CD4-positive, alpha-beta T cell treated with Interleukin-2 at 100 ng/mL for 4 hours (primary cell): ENCODE data around the gene GMPPB.
"Not testable (repeated sequence)": the region's sequence is repeated elsewhere in the genome, so short reads cannot be mapped to it uniquely, and the experiment has no call there.

ENCODE experiments used
- DNase-seq: peaks from one replicate; pipeline ENCODE4 v3.0.0-alpha.2; 2020; ENCODE audit warnings: low spot score

Gene GMPPB

GRCh38 chr3:49712631-49713317, 11.0 kb downstream of the GMPPB start:
- no peak for DNase-seq

DNA sequence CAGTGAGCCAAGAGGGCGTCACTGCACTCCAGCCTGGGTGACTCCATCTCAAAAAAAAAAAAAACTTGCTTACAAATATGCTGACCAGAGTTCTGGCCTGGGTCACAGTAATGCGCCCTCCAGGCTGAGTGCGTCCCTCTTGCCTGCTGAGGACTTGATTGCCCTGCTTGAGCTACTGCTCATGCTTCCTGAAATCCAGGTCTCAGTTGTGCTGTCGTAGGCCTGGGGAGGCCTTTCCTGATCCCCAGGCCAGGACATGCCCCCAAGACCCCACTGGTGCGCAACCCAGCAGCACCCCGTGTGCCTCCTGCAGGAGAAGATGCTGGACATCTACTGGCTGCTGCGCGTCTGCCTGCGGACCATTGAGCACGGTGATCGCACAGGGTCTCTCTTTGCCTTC, 11.6 kb downstream of the GMPPB start:
- DNase-seq, result no peak

- DNase-seq, result no peak
Measured at GRCh38 chr3:49711489-49711888, 12.3 kb downstream of the GMPPB start.

- no peak for DNase-seq
Measured at GRCh38 chr3:49709852-49710251, 13.9 kb downstream of the GMPPB start.

DNA sequence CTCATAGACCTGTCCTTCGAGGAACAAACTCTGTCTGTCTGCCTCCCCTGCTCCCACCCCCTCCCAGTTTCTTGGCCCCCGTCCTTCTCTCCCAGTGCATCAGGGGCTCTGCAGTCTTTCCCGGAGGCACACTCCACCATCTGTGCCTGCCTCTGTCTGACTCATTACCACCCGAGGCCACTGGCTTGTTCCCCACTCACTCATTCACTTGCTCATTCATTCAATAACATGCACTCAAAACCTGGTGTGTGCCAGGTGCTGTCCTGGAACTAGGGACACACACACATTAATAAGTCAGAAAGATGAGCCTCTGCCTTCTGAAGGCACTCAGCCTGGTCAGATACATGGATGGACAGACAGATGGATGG, 16.7 kb downstream of the GMPPB start:
- no peak for DNase-seq

- DNase-seq, result no peak
Measured at GRCh38 chr3:49706456-49707112, 17.2 kb downstream of the GMPPB start.

DNA sequence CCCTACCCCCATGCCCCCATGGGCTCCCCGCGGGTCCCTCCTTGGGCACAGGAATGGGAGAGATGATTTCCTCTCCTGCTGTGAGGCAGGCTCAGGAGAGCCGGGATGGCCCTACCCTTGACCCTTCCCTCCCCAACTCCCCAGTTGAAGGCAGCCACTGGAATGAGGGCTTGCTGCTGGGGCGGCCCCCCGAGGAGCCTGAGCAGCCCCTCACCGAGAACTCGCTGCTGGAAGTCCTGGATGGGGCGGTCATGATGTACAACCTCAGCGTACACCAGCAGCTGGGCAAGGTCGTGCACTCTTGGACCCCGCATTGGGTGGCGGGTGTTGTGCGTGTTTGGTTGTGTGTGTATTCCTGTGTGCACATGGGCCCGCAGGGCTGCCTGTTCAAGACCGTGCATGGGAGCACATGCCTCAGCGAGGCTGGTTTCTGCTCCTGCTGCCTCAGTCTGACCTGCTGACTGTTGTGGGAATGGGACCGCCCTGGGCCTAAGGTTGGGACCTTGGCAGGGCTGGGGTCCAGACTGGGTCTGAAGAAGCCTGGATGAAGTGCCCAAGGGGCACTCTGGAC, 18.3 kb downstream of the GMPPB start:
- no peak for DNase-seq

- no peak for DNase-seq
Measured at GRCh38 chr3:49704629-49705028, 19.1 kb downstream of the GMPPB start.

DNA sequence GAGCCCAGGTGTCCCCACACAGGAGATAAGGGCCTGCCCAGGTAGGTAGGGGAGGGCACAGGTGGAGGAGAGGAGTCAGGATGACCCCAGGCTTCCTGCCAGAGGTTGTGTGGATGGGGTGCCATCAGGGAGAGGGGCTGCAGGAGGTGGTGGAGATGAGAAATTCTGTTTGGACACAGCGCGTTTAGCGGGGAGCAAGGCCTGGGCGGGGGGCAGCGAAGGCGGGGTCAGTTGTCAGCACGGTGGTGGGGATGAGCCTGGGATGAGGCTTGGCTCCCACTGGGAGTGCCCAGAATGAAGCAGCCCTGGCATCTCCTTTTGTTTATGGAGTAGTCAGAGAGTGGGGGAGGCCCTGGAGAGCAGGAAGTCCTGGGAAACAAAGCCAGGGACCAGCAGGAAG, 19.8 kb downstream of the GMPPB start:
- DNase-seq, result no peak

- DNase-seq, result peak; percentile 73
Measured at GRCh38 chr3:49703443-49703927, 20.3 kb downstream of the GMPPB start.

DNA sequence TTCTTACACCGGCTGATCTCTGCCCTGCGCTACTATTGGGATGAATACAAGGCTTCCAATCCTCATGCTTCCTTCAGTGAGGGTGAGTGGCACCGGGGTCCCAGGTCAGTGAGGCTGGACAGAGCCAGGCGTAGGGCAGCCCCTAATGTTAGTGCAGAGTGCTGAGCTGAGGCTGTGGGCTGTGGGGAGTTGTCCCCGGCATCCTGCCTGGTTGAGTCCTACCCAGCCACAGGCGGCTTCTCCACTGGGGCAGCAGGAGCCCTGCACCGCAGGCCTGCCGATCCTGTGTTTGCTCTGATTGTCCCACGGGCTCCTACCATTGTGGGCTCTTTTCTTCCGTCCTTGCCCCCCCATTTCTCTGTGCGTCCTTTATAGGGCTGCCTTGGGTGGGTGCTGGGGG, 21.1 kb downstream of the GMPPB start:
- DNase-seq, result no peak

DNA sequence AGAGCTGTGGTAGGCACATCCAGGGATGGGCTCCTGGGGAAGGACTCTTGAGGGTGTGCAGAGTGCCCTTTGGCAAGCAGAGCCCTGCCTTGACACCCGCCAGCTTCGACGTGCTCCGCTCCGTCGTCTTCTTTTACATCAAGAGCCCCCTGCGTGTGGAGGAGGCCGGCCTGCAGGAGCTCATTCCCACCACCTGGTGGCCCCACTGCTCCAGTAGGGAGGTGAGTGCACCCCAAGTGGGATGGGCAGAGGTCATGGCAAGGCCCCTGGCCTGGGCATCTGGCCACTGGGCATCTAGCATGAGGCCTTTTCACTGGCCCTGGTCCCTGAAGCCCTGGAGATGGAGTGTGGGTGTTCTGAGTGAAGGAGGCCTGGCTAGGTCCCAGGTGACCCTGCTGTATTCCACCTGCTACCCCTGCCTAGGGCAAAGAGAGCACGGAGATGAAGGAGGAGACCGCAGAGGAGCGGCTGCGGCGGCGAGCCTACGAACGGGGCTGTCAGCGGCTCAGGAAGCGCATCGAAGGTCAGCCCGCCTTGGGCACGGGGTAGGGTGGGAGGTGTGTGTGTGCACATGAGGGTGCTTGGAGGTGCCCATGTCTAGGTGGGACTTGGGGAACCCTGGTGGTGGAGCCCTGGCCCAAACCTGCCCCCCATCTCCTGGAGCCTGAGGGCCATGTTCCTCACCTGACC, 22.2 kb downstream of the GMPPB start:
- no peak for DNase-seq

GRCh38 chr3:49700453-49701128, 23.2 kb downstream of the GMPPB start:
- DNase-seq, result no peak

GRCh38 chr3:49700014-49700413, 23.7 kb downstream of the GMPPB start:
- no peak for DNase-seq

DNA sequence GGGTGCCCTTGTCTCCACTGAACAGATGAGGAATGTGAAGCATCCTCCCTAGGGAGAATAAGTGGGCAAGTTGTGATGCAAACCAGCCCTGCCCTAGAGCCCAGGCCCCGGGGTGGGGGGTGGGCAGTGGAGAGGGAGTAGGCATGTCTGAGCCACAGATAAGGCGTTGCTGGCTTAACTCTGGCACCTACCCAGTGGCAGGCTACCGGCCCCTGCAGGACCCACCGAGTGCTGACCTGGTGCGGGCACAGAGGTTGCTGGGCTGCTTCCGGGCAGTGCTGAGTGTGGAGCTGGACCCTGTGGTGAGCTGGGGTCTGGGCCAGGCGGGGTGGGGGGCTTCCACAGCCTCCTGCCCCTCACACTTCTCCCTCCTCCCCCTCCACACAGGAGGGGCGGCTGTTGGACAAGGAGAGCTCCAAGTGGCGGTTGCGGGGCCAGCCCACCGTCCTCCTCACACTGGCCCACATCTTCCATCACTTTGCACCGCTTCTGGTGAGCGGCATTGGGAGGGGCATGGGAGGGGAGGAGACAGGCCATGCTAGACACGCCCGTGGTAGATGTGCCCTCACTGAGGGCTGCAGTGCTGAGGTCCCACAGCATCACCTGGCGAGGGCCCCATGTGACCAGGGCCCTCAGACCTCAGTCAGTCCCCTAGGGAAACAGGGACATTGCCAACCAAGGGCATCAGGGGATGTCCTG, 24.3 kb downstream of the GMPPB start:
- DNase-seq, result no peak

GRCh38 chr3:49695350-49696015, 28.3 kb downstream of the GMPPB start:
- DNase-seq, result not testable (repeated sequence)

DNA sequence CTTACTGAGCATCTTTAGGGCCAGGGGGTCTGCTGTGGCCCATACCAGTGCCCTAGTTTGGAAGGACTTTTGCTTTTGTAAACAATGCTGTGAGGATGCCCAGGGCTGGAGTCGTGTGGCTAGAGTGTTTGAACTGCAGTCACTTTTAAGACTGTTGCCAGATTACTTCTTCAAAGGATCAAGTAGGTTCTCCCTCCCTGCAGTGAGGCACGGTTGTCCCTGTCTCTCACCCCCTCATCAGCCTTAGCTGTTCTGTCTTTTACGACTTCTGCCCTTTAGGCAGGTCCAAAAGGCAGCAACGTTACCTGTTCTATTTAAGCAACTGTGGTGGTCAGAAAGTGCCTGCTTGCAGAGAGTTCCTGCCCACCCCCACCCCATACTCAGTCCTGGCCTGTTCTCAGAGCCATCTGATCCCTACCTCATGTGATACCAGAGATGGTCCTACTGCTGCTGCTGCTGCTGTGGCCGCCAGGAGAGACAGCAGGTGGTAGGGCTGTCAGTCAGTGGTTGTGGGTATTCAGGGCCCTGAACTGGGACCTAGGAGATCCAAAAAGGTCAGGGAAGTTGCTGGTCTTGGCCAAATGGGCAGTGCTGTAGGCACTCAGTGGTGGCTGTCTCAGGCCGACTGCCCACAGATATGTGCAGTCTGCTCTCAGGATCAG, 29.2 kb downstream of the GMPPB start:
- not testable (repeated sequence) for DNase-seq

- not testable (repeated sequence) for DNase-seq
Measured at GRCh38 chr3:49691481-49691880, 32.3 kb downstream of the GMPPB start.

GRCh38 chr3:49690856-49691255, 32.9 kb downstream of the GMPPB start:
- not testable (repeated sequence) for DNase-seq

DNA sequence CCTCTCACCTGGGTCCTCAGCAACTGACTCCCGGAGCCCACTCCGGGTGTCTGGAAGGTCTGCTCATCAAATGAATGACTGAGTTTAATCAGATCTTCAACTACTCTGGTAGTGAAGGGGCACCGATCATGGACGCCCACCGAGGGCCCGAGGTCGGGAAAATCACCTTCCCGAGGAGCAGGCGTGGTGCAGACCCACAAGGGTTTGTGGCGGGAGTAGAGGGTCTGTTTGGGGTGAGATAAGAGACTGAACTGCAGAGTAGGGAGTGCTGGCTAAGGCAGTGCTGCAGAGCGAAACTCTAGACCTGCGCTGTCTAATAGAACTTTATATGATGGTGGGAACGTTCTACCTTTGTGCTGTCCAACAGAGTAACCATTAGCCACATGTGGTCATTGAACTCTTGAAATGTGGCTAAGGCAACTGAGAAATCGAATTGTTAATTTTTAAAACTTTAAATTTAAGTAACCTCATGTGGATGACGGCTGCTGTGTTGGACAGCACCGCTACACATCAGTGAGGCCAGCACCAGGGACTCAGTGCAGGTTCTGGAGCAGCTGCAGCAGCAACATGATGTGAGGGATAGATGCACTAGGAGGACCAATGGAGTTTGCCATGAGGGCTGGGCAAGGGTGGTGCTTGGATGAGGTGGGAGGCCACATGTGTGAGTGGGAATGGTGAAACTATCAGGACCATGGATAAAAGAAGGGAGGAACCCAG, 33.7 kb downstream of the GMPPB start:
- not testable (repeated sequence) for DNase-seq
